G401 (cell line): ENCODE results near the gene CAMK2N1. TPM values are rescaled to one million over a fixed set of nuclear protein-coding genes. Genes with fewer than 3 reads are reported as not detected.
A peak's percentile ranks its signal among the peaks of the same experiment; 100 is the strongest.
"Not testable (repeated sequence)": the region's sequence is repeated elsewhere in the genome, so short reads cannot be mapped to it uniquely, and the experiment has no call there.

ENCODE experiments used
- DNase-seq: peaks from one replicate; pipeline ENCODE4 v3.0.0-alpha.2; 2015; ENCODE audit warnings: low spot score
- in situ Hi-C: cut with HindIII; loops from 2 replicates; pipeline ENCODE4 v1.10.0; 2016; ENCODE audit warnings: low sequenced_read_pairs, mixed read lengths
- total RNA-seq: library from RNA; depleted of rRNA; stranded (reverse); fragments of >200 nt; shearing (Covaris generic); gene quantifications from 2 replicates; pipeline ENCODE4 v1.2.3, GENCODE V29; 2014

The CAMK2N1 gene
- total RNA-seq, 1 experiment from 2014 or later = not detected

GRCh38 chr1:20498116-20498515 lies 12.1 kb upstream of the CAMK2N1 start:
- in situ Hi-C loops = no loop called here

GRCh38 chr1:20497506-20497905 lies 11.5 kb upstream of the CAMK2N1 start:
- no peak for DNase-seq
- in situ Hi-C loops = no loop called here

More at GRCh38 chr1:20498116-20498515, 12.1 kb upstream of the CAMK2N1 start:
- DNase-seq = no peak

GRCh38 chr1:20496725-20497383 lies 10.8 kb upstream of the CAMK2N1 start:
- in situ Hi-C loops, DNase-seq: not testable (repeated sequence)

GRCh38 chr1:20496241-20496661 lies 10.2 kb upstream of the CAMK2N1 start:
- in situ Hi-C loops = no loop called here
- no peak for DNase-seq

- no peak for DNase-seq
- in situ Hi-C loops = no loop called here
Observed at GRCh38 chr1:20495661-20496060, 9.7 kb upstream of the CAMK2N1 start.

GRCh38 chr1:20494609-20495311 lies 8.8 kb upstream of the CAMK2N1 start:
- in situ Hi-C loops = no loop called here
- DNase-seq = no peak

GRCh38 chr1:20493839-20494608 lies 8.0 kb upstream of the CAMK2N1 start:
- peak; percentile 92 for DNase-seq
- in situ Hi-C loops = no loop called here

GRCh38 chr1:20493309-20493708 lies 7.3 kb upstream of the CAMK2N1 start:
- DNase-seq = no peak
- in situ Hi-C loops = no loop called here

GRCh38 chr1:20492751-20493150 lies 6.7 kb upstream of the CAMK2N1 start:
- in situ Hi-C loops = no loop called here
- DNase-seq = no peak

GRCh38 chr1:20491866-20492265 lies 5.9 kb upstream of the CAMK2N1 start:
- DNase-seq = no peak
- in situ Hi-C loops = no loop called here

GRCh38 chr1:20491178-20491577 lies 5.2 kb upstream of the CAMK2N1 start:
- in situ Hi-C loops = no loop called here
- no peak for DNase-seq

GRCh38 chr1:20487236-20487590 lies 1.2 kb upstream of the CAMK2N1 start:
- DNase-seq = no peak
- in situ Hi-C loops = no loop called here

- peak; percentile 59 for DNase-seq
- in situ Hi-C loops = no loop called here
Observed at GRCh38 chr1:20486457-20487235, 636 bp upstream of the CAMK2N1 start.

- in situ Hi-C loops = no loop called here
- DNase-seq = peak; percentile 19
Observed at GRCh38 chr1:20484519-20485462, 1.2 kb downstream of the CAMK2N1 start.

GRCh38 chr1:20483833-20484518 lies 2.0 kb downstream of the CAMK2N1 start:
- peak; percentile 36 for DNase-seq
- in situ Hi-C loops = no loop called here

GRCh38 chr1:20483098-20483832 lies 2.7 kb downstream of the CAMK2N1 start:
- DNase-seq = no peak
- in situ Hi-C loops = no loop called here
